ENCODE results near the gene CBLN3.

The CBLN3 gene

GRCh38 chr14:24387009-24387345 lies 42.5 kb downstream of the CBLN3 start:
- TF ChIP-seq ZBTB7A (IDR thresholded peaks at IDR 0.05; ENCODE audit: low read depth), result no peak
- no peak for TF ChIP-seq CEBPB (IDR thresholded peaks at IDR 0.05)
- TF ChIP-seq TEAD4 (IDR thresholded peaks at IDR 0.05), result no peak
- TF ChIP-seq MAX (IDR thresholded peaks at IDR 0.05), result no peak
- TF ChIP-seq YY1 (IDR thresholded peaks at IDR 0.05; ENCODE audit: low read depth), result no peak
- TF ChIP-seq EGR1 (IDR thresholded peaks at IDR 0.05), result no peak
- no peak for TF ChIP-seq EP300 (IDR thresholded peaks at IDR 0.05; ENCODE audit: borderline replicate concordance)
- TF ChIP-seq TCF12 (IDR thresholded peaks at IDR 0.05; ENCODE audit: low read depth), result no peak
- TF ChIP-seq CREB1 (IDR thresholded peaks at IDR 0.05; ENCODE audit: low read depth), result no peak
- no peak for TF ChIP-seq USF1 (IDR thresholded peaks at IDR 0.05)
- no peak for TF ChIP-seq NFIC (IDR thresholded peaks at IDR 0.05)
- no peak for TF ChIP-seq RAD21 (IDR thresholded peaks at IDR 0.05; ENCODE audit: low read depth)
- TF ChIP-seq REST (IDR thresholded peaks at IDR 0.05; ENCODE audit: low read depth), result no peak
- TF ChIP-seq TAF1 (IDR thresholded peaks at IDR 0.05; ENCODE audit: low read depth), result no peak
- no peak for TF ChIP-seq FOXM1 (IDR thresholded peaks at IDR 0.05; ENCODE audit: borderline replicate concordance, low read depth)

- TF ChIP-seq TEAD4 (IDR thresholded peaks at IDR 0.05), result no peak
- TF ChIP-seq REST (IDR thresholded peaks at IDR 0.05; ENCODE audit: low read depth), result no peak
- no peak for TF ChIP-seq YY1 (IDR thresholded peaks at IDR 0.05; ENCODE audit: low read depth)
- no peak for TF ChIP-seq EP300 (IDR thresholded peaks at IDR 0.05; ENCODE audit: borderline replicate concordance)
Observed at GRCh38 chr14:24385524-24385923, 43.9 kb downstream of the CBLN3 start.

- TF ChIP-seq CREB1 (IDR thresholded peaks at IDR 0.05; ENCODE audit: low read depth) (no peak), TEAD4 (IDR thresholded peaks at IDR 0.05) (no peak), ZBTB7A (IDR thresholded peaks at IDR 0.05; ENCODE audit: low read depth) (no peak), REST (IDR thresholded peaks at IDR 0.05; ENCODE audit: low read depth) (no peak), TAF1 (IDR thresholded peaks at IDR 0.05; ENCODE audit: low read depth) (no peak), YY1 (IDR thresholded peaks at IDR 0.05; ENCODE audit: low read depth) (no peak), TCF12 (IDR thresholded peaks at IDR 0.05; ENCODE audit: low read depth) (no peak), EP300 (IDR thresholded peaks at IDR 0.05; ENCODE audit: borderline replicate concordance) (no peak), EGR1 (IDR thresholded peaks at IDR 0.05) (no peak), MAX (IDR thresholded peaks at IDR 0.05) (no peak), CEBPB (IDR thresholded peaks at IDR 0.05) (no peak)
Observed at GRCh38 chr14:24384169-24384568, 45.3 kb downstream of the CBLN3 start.

GRCh38 chr14:24382064-24382371 lies 47.5 kb downstream of the CBLN3 start:
- TF ChIP-seq FOXM1 (IDR thresholded peaks at IDR 0.05; ENCODE audit: borderline replicate concordance, low read depth) (no peak), MAX (IDR thresholded peaks at IDR 0.05) (no peak), EP300 (IDR thresholded peaks at IDR 0.05; ENCODE audit: borderline replicate concordance) (no peak), USF1 (IDR thresholded peaks at IDR 0.05) (no peak), TAF1 (IDR thresholded peaks at IDR 0.05; ENCODE audit: low read depth) (no peak), CEBPB (IDR thresholded peaks at IDR 0.05) (no peak), YY1 (IDR thresholded peaks at IDR 0.05; ENCODE audit: low read depth) (no peak), TEAD4 (IDR thresholded peaks at IDR 0.05) (no peak), CREB1 (IDR thresholded peaks at IDR 0.05; ENCODE audit: low read depth) (no peak), RAD21 (IDR thresholded peaks at IDR 0.05; ENCODE audit: low read depth) (no peak)
